ENCODE results near the gene SPRING1.

GRCh38 chr12:116709768-116710167 lies 28.1 kb downstream of the SPRING1 start:
- TF ChIP-seq CTCF (IDR thresholded peaks at IDR 0.05 in 8 of 11, conservative IDR thresholded peaks at IDR 0.05 in 3 of 11) (no peak), POLR2AphosphoS5 (IDR thresholded peaks at IDR 0.05) (no peak)
